ENCODE results near the gene PRSS33.

Gene PRSS33

GRCh38 chr16:2767140-2767731 is 20.1 kb downstream of the PRSS33 start:
- POLR2A ChIA-PET: interaction anchor here (1.0 kb wide), 1 partner anchor 10 kb away, joined by 5 read pairs; no protein-coding TSS in a partner anchor

DNA sequence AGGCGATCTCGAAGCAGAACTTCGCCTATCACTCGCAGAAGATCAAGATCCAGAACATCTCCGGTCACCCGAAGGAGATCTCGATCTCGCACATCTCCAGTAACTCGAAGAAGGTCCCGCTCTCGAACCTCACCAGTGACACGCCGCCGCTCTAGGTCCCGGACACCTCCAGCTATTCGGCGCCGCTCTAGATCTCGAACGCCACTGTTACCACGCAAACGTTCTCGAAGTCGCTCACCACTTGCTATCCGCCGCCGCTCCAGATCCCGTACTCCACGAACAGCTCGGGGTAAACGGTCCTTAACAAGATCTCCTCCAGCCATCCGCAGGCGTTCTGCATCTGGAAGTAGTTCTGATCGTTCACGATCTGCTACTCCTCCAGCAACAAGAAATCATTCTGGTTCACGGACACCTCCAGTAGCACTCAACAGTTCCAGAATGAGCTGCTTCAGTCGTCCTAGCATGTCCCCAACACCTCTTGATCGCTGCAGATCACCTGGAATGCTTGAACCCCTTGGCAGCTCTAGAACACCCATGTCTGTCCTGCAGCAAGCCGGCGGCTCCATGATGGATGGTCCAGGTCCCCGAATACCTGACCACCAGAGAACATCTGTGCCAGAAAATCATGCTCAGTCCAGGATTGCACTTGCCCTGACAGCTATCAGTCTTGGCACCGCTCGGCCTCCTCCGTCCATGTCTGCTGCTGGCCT is 20.8 kb downstream of the PRSS33 start:
- H3K4me3 ChIP-seq (ENCODE audit: low read depth, low read length): no peak overlapping the region
- no peak for TF ChIP-seq CTCF (IDR thresholded peaks at IDR 0.05; ENCODE audit: insufficient read depth, low read length, missing control alignments)
- CTCF ChIA-PET: interaction anchor here (0.8 to 2.6 kb wide), 2 partner anchors 9 to 102 kb away, joined by 3 to 12 read pairs; no protein-coding TSS in a partner anchor
- POLR2A ChIA-PET: interaction anchor here (1.0 kb wide), 1 partner anchor 9 kb away, joined by 5 read pairs; no protein-coding TSS in a partner anchor
- no peak for DNase-seq (ENCODE audit: low read depth, low spot score)

More at GRCh38 chr16:2767140-2767731, 20.1 kb downstream of the PRSS33 start:
- CTCF ChIA-PET: interaction anchor here (0.6 to 2.6 kb wide), 3 partner anchors 10 to 101 kb away, joined by 3 to 12 read pairs (median 3); no protein-coding TSS in a partner anchor
- no peak for TF ChIP-seq CTCF (IDR thresholded peaks at IDR 0.05; ENCODE audit: insufficient read depth, low read length, missing control alignments)
- no peak for DNase-seq (ENCODE audit: low read depth, low spot score)
- H3K4me3 ChIP-seq (ENCODE audit: low read depth, low read length): no peak overlapping the region

GRCh38 chr16:2765462-2766404 is 21.6 kb downstream of the PRSS33 start:
- ChIA-PET POLR2A (no interaction called here), CTCF (no interaction called here)

GRCh38 chr16:2764718-2765117 is 22.6 kb downstream of the PRSS33 start:
- CTCF ChIA-PET: interaction anchor here (1.0 kb wide), 1 partner anchor 9 kb away, joined by 5 read pairs; no protein-coding TSS in a partner anchor
- no peak for TF ChIP-seq CTCF (IDR thresholded peaks at IDR 0.05; ENCODE audit: insufficient read depth, low read length, missing control alignments)
- no peak for DNase-seq (ENCODE audit: low read depth, low spot score)
- H3K4me3 ChIP-seq (ENCODE audit: low read depth, low read length): no peak overlapping the region
- POLR2A ChIA-PET: no interaction called here

More at GRCh38 chr16:2765462-2766404, 21.6 kb downstream of the PRSS33 start:
- no peak for TF ChIP-seq CTCF (IDR thresholded peaks at IDR 0.05; ENCODE audit: insufficient read depth, low read length, missing control alignments)
- H3K4me3 ChIP-seq (ENCODE audit: low read depth, low read length): no peak overlapping the region
- DNase-seq (ENCODE audit: low read depth, low spot score): no peak

GRCh38 chr16:2763173-2763572 is 24.2 kb downstream of the PRSS33 start:
- TF ChIP-seq CTCF (IDR thresholded peaks at IDR 0.05; ENCODE audit: insufficient read depth, low read length, missing control alignments): no peak
- ChIA-PET CTCF (no interaction called here), POLR2A (interaction anchor here (1.2 kb wide), 1 partner anchor 10 kb away, joined by 4 read pairs; the partner anchor contains the start of gene SRRM2)
- H3K4me3 ChIP-seq (ENCODE audit: low read depth, low read length): no peak overlapping the region
- no peak for DNase-seq (ENCODE audit: low read depth, low spot score)

Data from AG04449 (cell line).